Thyroid gland (tissue), 4 donors: ENCODE results near the gene PIGQ.

ENCODE experiments used
- CTCF ChIP-seq, 6 experiments: fragments of 200-600 bp in 3 of 6; fragments of 450-650 bp in 3 of 6; sonication (generic) in 3 of 6; IDR thresholded peaks; one replicate each; pipeline ENCODE4 v1.5.1; 2016 to 2019; ENCODE audit warnings: antibody characterized with exemption in 6 of 6, mild to moderate bottlenecking in 2 of 6, inconsistent platforms in 1 of 6, moderate library complexity in 1 of 6
- POLR2A ChIP-seq, 2 donors: fragments of 450-650 bp; IDR thresholded peaks; one replicate each; pipeline ENCODE4 v1.6.1; 2017; ENCODE audit warnings: antibody characterized with exemption in 2 of 2, mild to moderate bottlenecking in 2 of 2, moderate library complexity in 1 of 2

GRCh38 chr16:583815-584591 is 14.2 kb downstream of the PIGQ start:
- TF ChIP-seq CTCF (IDR thresholded peaks at IDR 0.05) (no peak), POLR2A (IDR thresholded peaks at IDR 0.05) (peak in 1 of 2 donors; percentile 12)
